Erythroblast (primary cell): ENCODE results near the gene RETREG2.

Experiments used
- GATA1 ChIP-seq: IDR thresholded peaks from 2 replicates; pipeline ENCODE4 v1.6.1; 2011; ENCODE audit warnings: low read depth, mild to moderate bottlenecking, control low read depth, low read length, moderate library complexity
- POLR2A ChIP-seq: IDR thresholded peaks from 2 replicates; pipeline ENCODE4 v1.6.1; 2011; ENCODE audit warnings: mild to moderate bottlenecking, low read length

DNA sequence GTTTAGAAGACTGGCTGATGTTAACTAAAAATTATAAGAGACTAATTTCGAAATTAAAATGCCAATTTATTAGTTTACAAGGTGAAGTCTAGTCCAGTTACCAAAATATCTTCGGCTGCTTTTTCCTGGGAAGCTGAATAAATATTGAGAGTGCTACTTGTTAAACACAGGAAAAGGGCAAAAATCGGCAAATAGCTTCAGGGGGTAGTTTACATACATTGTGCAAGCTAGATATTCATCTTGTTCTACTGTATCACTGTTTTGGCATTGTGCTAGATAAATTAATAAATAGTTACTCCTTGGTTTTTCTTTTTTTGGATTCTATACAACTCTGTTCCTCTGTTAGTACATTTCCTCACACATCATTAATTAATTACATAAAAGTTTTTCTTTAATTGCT lies 46.7 kb upstream of the RETREG2 start:
- TF ChIP-seq POLR2A (no peak), GATA1 (no peak)
